Gastrocnemius medialis (tissue), 4 donors: Measurements from ENCODE around the gene OSBP2.

ENCODE experiments used
- POLR2A ChIP-seq, 2 donors: fragments of 450-650 bp; IDR thresholded peaks; one replicate each; pipeline ENCODE4 v1.6.1; 2017; ENCODE audit warnings: antibody characterized with exemption in 2 of 2, mild to moderate bottlenecking in 2 of 2, moderate library complexity in 2 of 2
- TF ChIP-seq, protein P1 (sequence below), 5 experiments: fragments of 450-650 bp in 3 of 5; fragments of 200-600 bp in 2 of 5; sonication (generic) in 2 of 5; IDR thresholded peaks in 4 of 5; conservative IDR thresholded peaks in 1 of 5; 1 replicate in 4 of 5; 2 replicates in 1 of 5; pipeline ENCODE4 v1.5.1; 2016 to 2019; ENCODE audit warnings: antibody characterized with exemption in 5 of 5, mild to moderate bottlenecking in 3 of 5, moderate library complexity in 3 of 5

- TF ChIP-seq, protein P1, sequence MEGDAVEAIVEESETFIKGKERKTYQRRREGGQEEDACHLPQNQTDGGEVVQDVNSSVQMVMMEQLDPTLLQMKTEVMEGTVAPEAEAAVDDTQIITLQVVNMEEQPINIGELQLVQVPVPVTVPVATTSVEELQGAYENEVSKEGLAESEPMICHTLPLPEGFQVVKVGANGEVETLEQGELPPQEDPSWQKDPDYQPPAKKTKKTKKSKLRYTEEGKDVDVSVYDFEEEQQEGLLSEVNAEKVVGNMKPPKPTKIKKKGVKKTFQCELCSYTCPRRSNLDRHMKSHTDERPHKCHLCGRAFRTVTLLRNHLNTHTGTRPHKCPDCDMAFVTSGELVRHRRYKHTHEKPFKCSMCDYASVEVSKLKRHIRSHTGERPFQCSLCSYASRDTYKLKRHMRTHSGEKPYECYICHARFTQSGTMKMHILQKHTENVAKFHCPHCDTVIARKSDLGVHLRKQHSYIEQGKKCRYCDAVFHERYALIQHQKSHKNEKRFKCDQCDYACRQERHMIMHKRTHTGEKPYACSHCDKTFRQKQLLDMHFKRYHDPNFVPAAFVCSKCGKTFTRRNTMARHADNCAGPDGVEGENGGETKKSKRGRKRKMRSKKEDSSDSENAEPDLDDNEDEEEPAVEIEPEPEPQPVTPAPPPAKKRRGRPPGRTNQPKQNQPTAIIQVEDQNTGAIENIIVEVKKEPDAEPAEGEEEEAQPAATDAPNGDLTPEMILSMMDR (IDR thresholded peaks at IDR 0.05 in 4 of 5, conservative IDR thresholded peaks at IDR 0.05 in 1 of 5): no peak
- TF ChIP-seq POLR2A (IDR thresholded peaks at IDR 0.05): no peak
These were observed 1.4 kb downstream of the OSBP2 start for GRCh38 chr22:30695871-30696655.
